ENCODE results near the gene STMND1.

DNA sequence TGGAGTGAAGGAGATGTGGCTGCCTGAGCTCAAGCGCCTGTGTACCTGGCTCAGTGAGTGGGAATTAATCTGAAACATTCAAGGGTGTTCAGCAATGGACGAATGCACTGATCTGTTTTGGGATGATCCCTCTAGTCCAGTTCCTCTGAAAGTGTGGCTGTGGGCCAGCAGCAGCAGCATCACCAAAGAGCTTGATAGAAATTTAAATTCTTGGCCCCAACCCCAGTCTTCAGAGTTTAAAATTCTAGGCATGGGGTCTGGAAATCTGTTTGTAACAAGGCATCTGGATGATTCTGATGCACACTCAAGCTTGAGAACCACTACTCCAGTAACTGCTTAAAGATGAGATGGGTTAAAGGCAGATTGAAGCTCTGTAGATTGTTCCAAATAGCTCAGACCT lies 59.2 kb downstream of the STMND1 start:
- TF ChIP-seq, protein P1, sequence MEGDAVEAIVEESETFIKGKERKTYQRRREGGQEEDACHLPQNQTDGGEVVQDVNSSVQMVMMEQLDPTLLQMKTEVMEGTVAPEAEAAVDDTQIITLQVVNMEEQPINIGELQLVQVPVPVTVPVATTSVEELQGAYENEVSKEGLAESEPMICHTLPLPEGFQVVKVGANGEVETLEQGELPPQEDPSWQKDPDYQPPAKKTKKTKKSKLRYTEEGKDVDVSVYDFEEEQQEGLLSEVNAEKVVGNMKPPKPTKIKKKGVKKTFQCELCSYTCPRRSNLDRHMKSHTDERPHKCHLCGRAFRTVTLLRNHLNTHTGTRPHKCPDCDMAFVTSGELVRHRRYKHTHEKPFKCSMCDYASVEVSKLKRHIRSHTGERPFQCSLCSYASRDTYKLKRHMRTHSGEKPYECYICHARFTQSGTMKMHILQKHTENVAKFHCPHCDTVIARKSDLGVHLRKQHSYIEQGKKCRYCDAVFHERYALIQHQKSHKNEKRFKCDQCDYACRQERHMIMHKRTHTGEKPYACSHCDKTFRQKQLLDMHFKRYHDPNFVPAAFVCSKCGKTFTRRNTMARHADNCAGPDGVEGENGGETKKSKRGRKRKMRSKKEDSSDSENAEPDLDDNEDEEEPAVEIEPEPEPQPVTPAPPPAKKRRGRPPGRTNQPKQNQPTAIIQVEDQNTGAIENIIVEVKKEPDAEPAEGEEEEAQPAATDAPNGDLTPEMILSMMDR (IDR thresholded peaks at IDR 0.05) = no peak
- TF ChIP-seq POLR2A (IDR thresholded peaks at IDR 0.05) = no peak
